Measurements from ENCODE around the gene PRRG3. TPM values are rescaled to one million over a fixed set of nuclear protein-coding genes. Genes with fewer than 3 reads are reported as not detected.

The PRRG3 gene
- total RNA-seq, 1 experiment from 2014 or later, result not detected

- RAD21 ChIA-PET (ENCODE audit: low non-redundant PET in 1 of 2, low total read pairs in 2 of 2, uncharacterized antibody in 2 of 2, unreplicated experiment in 2 of 2), result no interaction called here
- Histone ChIP-seq H3K9me2 (ENCODE audit: insufficient read depth) (no peaks in the 10 kb centered on the region), H3K9ac (ENCODE audit: low read length) (no peak overlapping the region), H2AFZ (ENCODE audit: low read depth, low read length, poor library complexity, severe bottlenecking) (no peak overlapping the region), H3K36me3 (ENCODE audit: control insufficient read depth in 1 of 2, insufficient read depth in 2 of 2, low read length in 2 of 2) (no peaks in the 10 kb centered on the region), H3K27me3 (ENCODE audit: insufficient read depth, low read length) (0 out of 2 replicates have a peak, but pooled peaks cover 2% of the 10 kb centered on the region), H3K79me2 (ENCODE audit: insufficient read depth, low read length) (no peaks in the 10 kb centered on the region), H3K4me1 (ENCODE audit: control insufficient read depth in 1 of 2, insufficient read depth in 2 of 2, low read length in 2 of 2) (no peaks in the 10 kb centered on the region), H3K4me3 (replicated peaks in 1 of 2; ENCODE audit: low read depth in 1 of 2, low read length in 2 of 2) (no peak overlapping the region), H3K9me3 (ENCODE audit: control insufficient read depth in 1 of 2, insufficient read depth in 1 of 2, low read depth in 1 of 2, low read length in 2 of 2) (no peaks in the 10 kb centered on the region), H3K4me2 (ENCODE audit: low read length) (no peak overlapping the region), H4K20me1 (ENCODE audit: insufficient read depth) (no peaks in the 10 kb centered on the region), H3K27ac (ENCODE audit: low read depth, low read length) (no peak overlapping the region)
- no TSS peak for BruUV-seq (replicated peaks)
- DNase-seq (ENCODE audit: low read depth, low spot score) (no peak), ATAC-seq (no peak)
- POLR2A ChIA-PET, result no interaction called here
- TF ChIP-seq SP1 (IDR thresholded peaks at IDR 0.05; ENCODE audit: low read depth) (no peak), EGR1 (IDR thresholded peaks at IDR 0.05; ENCODE audit: low read depth) (no peak), EZH2 (IDR thresholded peaks at IDR 0.05) (no peak), ZNF274 (IDR thresholded peaks at IDR 0.05; ENCODE audit: low read depth, low read length) (no peak), SRF (IDR thresholded peaks at IDR 0.05; ENCODE audit: low read depth) (no peak), CBX3 (IDR thresholded peaks at IDR 0.05; ENCODE audit: low read depth) (no peak)
- intact Hi-C loops (cut with micrococcal nuclease), result no loop called here
- CTCF ChIA-PET, result no interaction called here
These were observed 50.4 kb downstream of the PRRG3 start for GRCh38 chrX:151745651-151746050.

GRCh38 chrX:151746502-151746901 lies 51.2 kb downstream of the PRRG3 start:
- intact Hi-C loops (cut with micrococcal nuclease), result no loop called here
- no peak overlapping the region for H2AFZ ChIP-seq (ENCODE audit: low read depth, low read length, poor library complexity, severe bottlenecking)
- no peak for TF ChIP-seq SP1 (IDR thresholded peaks at IDR 0.05; ENCODE audit: low read depth)
- TF ChIP-seq FOSL1 (IDR thresholded peaks at IDR 0.05; ENCODE audit: low read depth), result no peak
- no peak for TF ChIP-seq RAD21 (IDR thresholded peaks at IDR 0.05; ENCODE audit: low read depth)
- TF ChIP-seq EGR1 (IDR thresholded peaks at IDR 0.05; ENCODE audit: low read depth), result no peak
- no peak for TF ChIP-seq ZNF274 (IDR thresholded peaks at IDR 0.05; ENCODE audit: low read depth, low read length)
- no peak for TF ChIP-seq JUND (IDR thresholded peaks at IDR 0.05)
- TF ChIP-seq ZBTB33 (IDR thresholded peaks at IDR 0.05; ENCODE audit: extremely low read depth, insufficient replicate concordance, low read length), result no peak
- no peak for TF ChIP-seq SRF (IDR thresholded peaks at IDR 0.05; ENCODE audit: low read depth)
- no peaks in the 10 kb centered on the region for H4K20me1 ChIP-seq (ENCODE audit: insufficient read depth)
- H3K27ac ChIP-seq (ENCODE audit: low read depth, low read length), result no peak overlapping the region
- no peak overlapping the region for H3K9ac ChIP-seq (ENCODE audit: low read length)
- BruUV-seq (replicated peaks), result no TSS peak
- ChIA-PET RAD21 (ENCODE audit: low non-redundant PET in 1 of 2, low total read pairs in 2 of 2, uncharacterized antibody in 2 of 2, unreplicated experiment in 2 of 2) (no interaction called here), POLR2A (no interaction called here), CTCF (no interaction called here)
- H3K36me3 ChIP-seq (ENCODE audit: control insufficient read depth in 1 of 2, insufficient read depth in 2 of 2, low read length in 2 of 2), result no peaks in the 10 kb centered on the region
- H3K4me2 ChIP-seq (ENCODE audit: low read length), result no peak overlapping the region
- no peaks in the 10 kb centered on the region for H3K9me3 ChIP-seq (ENCODE audit: control insufficient read depth in 1 of 2, insufficient read depth in 1 of 2, low read depth in 1 of 2, low read length in 2 of 2)
- H3K9me2 ChIP-seq (ENCODE audit: insufficient read depth), result no peaks in the 10 kb centered on the region
- ATAC-seq (no peak), DNase-seq (ENCODE audit: low read depth, low spot score) (no peak)
- no peak overlapping the region for H3K4me3 ChIP-seq (replicated peaks in 1 of 2; ENCODE audit: low read depth in 1 of 2, low read length in 2 of 2)
- H3K27me3 ChIP-seq (ENCODE audit: insufficient read depth, low read length), result 0 out of 2 replicates have a peak, but pooled peaks cover 2% of the 10 kb centered on the region
- H3K4me1 ChIP-seq (ENCODE audit: control insufficient read depth in 1 of 2, insufficient read depth in 2 of 2, low read length in 2 of 2), result no peaks in the 10 kb centered on the region
- H3K79me2 ChIP-seq (ENCODE audit: insufficient read depth, low read length), result no peaks in the 10 kb centered on the region
